IPS DF 6.9 (cell line): ENCODE measurements around the gene ARHGEF10L.
A peak's percentile ranks its signal among the peaks of the same experiment; 100 is the strongest.

Experiments
- DNase-seq: peaks from one replicate; pipeline ENCODE4 v3.0.0-alpha.2; 2013; ENCODE audit warnings: low read depth, low spot score
- H3K27ac ChIP-seq: one replicate; pipeline ENCODE4 v1.5.1; 2013; ENCODE audit warnings: low read length, control low read depth
- H3K27me3 ChIP-seq: 2 replicates; pipeline ENCODE4 v1.6.1; 2013; ENCODE audit warnings: mild to moderate bottlenecking, low read length; ENCODE audit not compliant: control insufficient read depth, insufficient read depth
- H3K36me3 ChIP-seq: 2 replicates; pipeline ENCODE4 v1.6.1; 2013; ENCODE audit warnings: low read length; ENCODE audit not compliant: control insufficient read depth, insufficient read depth
- H3K4me1 ChIP-seq: 2 replicates; pipeline ENCODE4 v1.6.1; 2013; ENCODE audit warnings: low read length; ENCODE audit not compliant: control insufficient read depth, insufficient read depth
- H3K4me3 ChIP-seq: 2 replicates; pipeline ENCODE4 v1.5.1; 2013; ENCODE audit warnings: mild to moderate bottlenecking, low read length
- H3K9me3 ChIP-seq: 2 replicates; pipeline ENCODE4 v1.6.1; 2013; ENCODE audit warnings: low read length, inconsistent platforms; ENCODE audit not compliant: control insufficient read depth, insufficient read depth
- WGBS: extraction: QIAGEN DNeasy Blood & Tissue Kit; methylation state at CpG from one replicate; pipeline ENCODE4 v1.1.7; 2013; ENCODE audit warnings: mixed read lengths, missing lambda C conversion rate; ENCODE audit not compliant: insufficient read length, insufficient coverage; 5-methylcytosine and 5-hydroxymethylcytosine counted together

ARHGEF10L gene

DNA sequence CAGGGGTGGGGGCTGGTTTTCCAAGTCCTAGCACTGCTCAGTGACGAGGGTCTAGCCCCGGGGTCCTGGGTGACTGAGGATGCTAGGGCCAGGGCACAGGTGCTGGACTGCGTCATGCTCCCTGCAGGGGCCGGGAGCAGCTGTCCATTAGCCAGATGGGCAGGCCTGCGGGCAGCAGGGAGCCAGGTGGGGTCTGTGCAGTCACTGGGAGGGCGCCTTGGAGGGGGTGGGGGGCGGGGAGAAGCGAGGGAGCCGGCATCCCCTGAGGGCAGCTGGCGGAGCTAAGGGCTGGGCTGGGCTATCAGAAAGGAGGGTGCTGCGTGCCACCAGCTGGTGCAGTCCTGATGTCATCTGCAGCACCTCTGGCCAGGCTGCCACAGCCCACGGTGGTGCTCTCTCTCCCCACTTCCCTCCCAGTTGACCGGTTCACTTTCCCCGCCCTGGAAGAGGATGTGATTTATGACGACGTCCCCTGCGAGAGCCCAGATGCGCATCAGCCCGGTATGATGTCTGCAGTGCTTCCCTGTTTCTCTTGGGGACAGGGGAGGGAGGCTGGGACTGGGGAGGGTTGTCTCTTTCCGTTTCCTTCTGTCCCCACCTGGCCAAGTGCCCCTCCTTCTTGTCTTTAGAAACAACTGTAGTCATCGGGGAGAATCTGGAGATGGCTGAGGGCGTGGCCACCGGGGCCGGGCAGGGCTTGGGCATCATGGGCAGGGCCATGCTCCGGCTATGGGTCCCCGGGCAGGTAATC lies 63.8 kb downstream of the ARHGEF10L start:
- no CpG with 5 or more reads among the region's 26 CpGs for WGBS
- H3K27me3 ChIP-seq = no peaks in the 10 kb centered on the region
- H3K4me3 ChIP-seq = no peak overlapping the region
- peaks cover 6% of the 10 kb centered on the region for H3K36me3 ChIP-seq
- 0 out of 2 replicates have a peak, but pooled peaks cover 2% of the 10 kb centered on the region for H3K4me1 ChIP-seq
- no peaks in the 10 kb centered on the region for H3K9me3 ChIP-seq
- no peak overlapping the region for H3K27ac ChIP-seq
- DNase-seq = no peak

DNA sequence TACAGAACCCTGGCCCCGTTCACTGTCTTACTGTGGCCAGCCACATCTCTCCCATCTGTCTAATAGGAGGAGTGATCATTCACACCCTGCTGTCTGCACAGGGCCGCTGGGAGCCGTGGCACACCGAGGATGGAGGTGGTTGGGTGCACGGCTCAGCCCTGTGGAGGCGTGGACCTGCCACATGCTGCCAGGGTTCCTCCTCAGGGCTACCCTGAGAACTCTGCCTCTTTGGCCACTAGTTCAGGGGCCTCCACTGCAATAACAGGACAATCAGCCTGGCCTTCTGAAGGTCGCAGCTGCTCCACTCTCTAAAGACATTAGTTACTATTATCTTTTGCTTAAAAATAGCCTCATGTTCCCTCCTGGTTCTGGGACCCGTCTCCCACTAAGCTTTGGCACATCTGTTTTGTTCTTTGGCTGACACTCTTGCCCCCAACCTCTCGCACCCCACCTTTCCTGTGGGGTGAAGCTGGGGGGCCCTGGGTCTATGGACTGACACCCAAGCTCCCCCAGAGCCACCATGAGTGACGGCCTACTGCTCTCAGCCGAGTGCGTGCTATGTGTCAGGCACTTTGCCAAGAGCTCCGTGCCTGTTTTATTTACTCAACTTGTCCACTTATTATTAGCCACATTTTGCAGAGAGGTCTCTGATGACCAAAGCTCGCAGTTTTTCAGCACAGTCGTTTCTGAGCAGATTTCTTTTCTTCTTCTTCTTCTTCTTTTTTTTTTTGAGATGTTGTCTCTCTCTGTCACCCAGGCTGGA lies 66.3 kb downstream of the ARHGEF10L start:
- Histone ChIP-seq H3K9me3 (no peaks in the 10 kb centered on the region), H3K4me1 (0 out of 2 replicates have a peak, but pooled peaks cover 2% of the 10 kb centered on the region), H3K27ac (no peak overlapping the region), H3K36me3 (peaks cover 6% of the 10 kb centered on the region), H3K4me3 (no peak overlapping the region), H3K27me3 (no peaks in the 10 kb centered on the region)
- WGBS = no CpG with 5 or more reads among the region's 15 CpGs
- DNase-seq = no peak

DNA sequence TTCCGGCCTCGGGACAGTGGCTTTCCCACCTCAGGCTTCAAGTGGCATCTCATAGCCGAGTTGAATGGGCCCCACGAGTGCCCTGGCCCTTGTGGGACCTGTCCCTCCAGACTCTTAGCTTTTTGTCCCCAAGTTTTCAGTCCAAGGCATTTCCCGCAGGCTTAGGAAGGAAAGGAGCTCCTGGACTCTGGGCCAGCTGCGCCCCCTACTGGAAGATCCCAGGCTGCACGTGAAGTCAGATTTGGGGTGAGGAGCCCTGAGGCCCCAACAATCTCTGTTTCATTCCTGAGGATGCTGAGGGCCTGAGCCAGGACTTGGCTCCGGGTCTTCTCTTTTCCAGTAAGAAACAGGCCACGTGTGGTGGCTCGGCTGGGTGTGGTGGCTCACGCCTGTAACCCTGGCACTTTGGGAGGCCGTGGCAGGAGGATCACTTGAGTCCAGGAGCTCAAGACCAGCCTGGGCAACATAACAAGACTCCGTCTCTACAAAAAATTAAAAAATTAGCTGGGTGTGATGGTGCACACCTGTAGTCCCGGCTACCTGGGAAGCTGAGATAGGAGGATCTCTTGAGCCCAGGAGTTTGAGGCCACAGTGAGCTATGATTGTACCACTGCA lies 67.4 kb downstream of the ARHGEF10L start:
- H3K4me3 ChIP-seq = no peak overlapping the region
- H3K9me3 ChIP-seq = no peaks in the 10 kb centered on the region
- H3K27me3 ChIP-seq = no peaks in the 10 kb centered on the region
- H3K4me1 ChIP-seq = 0 out of 2 replicates have a peak, but pooled peaks cover 2% of the 10 kb centered on the region
- WGBS = no CpG with 5 or more reads among the region's 14 CpGs
- DNase-seq = peak; percentile 67
- H3K36me3 ChIP-seq = peaks cover 6% of the 10 kb centered on the region
- no peak overlapping the region for H3K27ac ChIP-seq

DNA sequence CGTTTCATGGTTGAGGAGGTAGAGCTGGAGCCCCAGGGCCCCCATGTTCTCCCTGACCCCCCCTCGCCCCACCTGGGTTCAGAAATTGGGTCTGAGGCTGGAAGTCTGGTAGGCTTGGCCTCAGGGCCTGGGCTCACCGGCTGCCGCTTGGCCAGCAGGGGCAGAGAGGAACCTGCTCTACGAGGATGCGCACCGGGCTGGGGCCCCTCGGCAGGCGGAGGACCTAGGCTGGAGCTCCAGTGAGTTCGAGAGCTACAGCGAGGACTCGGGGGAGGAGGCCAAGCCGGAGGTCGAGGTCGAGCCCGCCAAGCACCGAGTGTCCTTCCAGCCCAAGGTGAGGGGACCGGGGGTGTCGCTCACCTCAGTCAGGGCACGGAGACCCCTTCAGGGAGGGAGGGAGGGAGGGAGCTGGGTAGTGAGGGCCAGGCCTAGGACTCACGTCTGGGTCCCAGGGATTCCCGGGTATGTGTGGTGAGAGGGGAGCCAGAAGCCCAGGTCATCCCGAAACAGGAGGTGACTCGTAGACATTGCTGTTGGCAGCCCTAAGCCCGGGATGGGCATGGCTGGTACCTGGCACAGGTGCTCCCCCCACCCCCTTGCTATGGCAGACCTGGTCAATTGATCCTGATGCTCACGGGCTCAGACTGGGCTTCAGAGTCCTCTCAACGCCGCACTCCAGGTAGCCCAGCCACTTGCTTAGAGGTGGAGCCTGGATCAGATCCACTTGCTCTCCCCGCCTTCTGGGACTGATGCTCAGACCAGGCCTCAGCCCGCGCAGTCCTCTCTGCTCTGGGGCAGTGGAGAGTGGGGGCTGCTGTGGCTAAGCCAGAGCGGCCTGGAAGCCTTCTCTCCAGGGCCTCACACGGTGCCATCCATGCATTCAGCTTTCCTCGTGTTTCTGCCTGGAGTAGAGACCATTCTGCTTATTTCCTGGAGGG lies 68.4 kb downstream of the ARHGEF10L start:
- no CpG with 5 or more reads among the region's 34 CpGs for WGBS
- no peak overlapping the region for H3K4me3 ChIP-seq
- H3K9me3 ChIP-seq = no peaks in the 10 kb centered on the region
- H3K27ac ChIP-seq = no peak overlapping the region
- no peaks in the 10 kb centered on the region for H3K4me1 ChIP-seq
- H3K27me3 ChIP-seq = no peaks in the 10 kb centered on the region
- H3K36me3 ChIP-seq = peaks cover 6% of the 10 kb centered on the region
- no peak for DNase-seq

DNA sequence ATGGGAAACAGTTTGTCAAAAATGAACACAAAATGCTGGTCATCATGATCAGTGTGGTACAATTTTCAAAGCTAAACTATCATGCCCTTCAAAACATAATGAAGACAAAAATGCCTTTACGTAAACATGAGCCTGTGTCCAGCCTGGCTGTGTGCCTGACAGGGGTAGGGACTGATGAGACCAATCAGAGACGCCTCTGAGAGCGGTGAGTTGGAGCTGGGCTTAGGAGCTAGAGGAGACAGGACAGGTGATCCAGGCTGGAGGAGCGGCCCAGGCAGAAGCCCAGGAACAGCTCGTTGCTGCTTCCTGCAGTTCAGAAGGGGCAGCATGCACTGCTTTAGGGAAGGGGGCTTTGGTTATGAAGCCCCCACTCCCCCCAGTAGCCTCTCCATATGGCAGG lies 70.0 kb downstream of the ARHGEF10L start:
- no peak for DNase-seq
- Histone ChIP-seq H3K27me3 (no peaks in the 10 kb centered on the region), H3K4me1 (no peaks in the 10 kb centered on the region), H3K4me3 (no peak overlapping the region), H3K9me3 (no peaks in the 10 kb centered on the region), H3K27ac (no peak overlapping the region), H3K36me3 (peaks cover 6% of the 10 kb centered on the region; the same call in 1 of the 2 replicates)
- WGBS = no CpG with 5 or more reads among the region's 5 CpGs

DNA sequence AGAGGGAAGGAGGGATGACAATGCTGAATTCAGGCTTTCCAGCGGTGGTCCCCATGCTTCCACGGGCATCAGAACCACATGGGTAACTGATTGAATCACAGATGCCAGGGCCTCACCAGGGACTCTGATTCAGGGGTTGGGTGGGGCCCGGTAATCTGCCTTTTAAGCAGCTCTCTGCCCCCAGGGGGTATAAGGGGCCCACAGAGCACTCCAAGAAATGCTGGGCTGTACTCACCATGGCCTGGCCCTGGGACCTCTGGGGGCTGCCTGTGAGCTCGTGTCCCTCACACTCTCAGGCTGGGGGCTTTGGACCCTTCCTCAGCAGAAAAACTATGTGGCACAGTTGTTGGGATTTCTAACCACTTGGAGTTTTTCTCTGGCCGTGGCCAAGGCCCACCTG lies 70.6 kb downstream of the ARHGEF10L start:
- Histone ChIP-seq H3K9me3 (no peaks in the 10 kb centered on the region), H3K4me1 (no peaks in the 10 kb centered on the region), H3K27me3 (no peaks in the 10 kb centered on the region), H3K36me3 (peaks cover 6% of the 10 kb centered on the region; the same call in 1 of the 2 replicates), H3K4me3 (no peak overlapping the region), H3K27ac (no peak overlapping the region)
- DNase-seq = no peak
- no CpG with 5 or more reads among the region's 5 CpGs for WGBS

DNA sequence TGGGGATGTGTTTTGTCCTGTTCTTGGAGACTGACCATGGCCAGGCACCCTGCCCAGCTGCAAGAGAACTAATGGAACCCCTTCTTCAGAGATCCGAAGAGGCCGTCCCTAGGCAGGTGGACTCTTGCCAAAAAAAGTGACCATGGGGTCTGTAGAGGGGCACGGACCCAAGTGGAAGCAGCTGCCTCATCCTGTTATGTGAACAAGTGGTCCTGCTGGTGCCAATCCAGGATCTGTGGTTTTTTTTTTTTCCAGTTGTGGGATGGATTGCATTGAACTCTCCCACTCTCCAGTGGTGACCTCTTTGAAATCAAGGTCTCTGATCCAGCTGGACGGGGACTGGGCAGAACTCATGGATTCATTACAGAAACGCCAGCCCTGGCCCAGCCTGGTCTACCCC lies 71.2 kb downstream of the ARHGEF10L start:
- H3K27ac ChIP-seq = no peak overlapping the region
- no peak overlapping the region for H3K4me3 ChIP-seq
- no peaks in the 10 kb centered on the region for H3K4me1 ChIP-seq
- no peak for DNase-seq
- no peaks in the 10 kb centered on the region for H3K9me3 ChIP-seq
- H3K27me3 ChIP-seq = no peaks in the 10 kb centered on the region
- WGBS = no CpG with 5 or more reads among the region's 5 CpGs
- H3K36me3 ChIP-seq = peaks cover 4% of the 10 kb centered on the region; the same call in 1 of the 2 replicates

DNA sequence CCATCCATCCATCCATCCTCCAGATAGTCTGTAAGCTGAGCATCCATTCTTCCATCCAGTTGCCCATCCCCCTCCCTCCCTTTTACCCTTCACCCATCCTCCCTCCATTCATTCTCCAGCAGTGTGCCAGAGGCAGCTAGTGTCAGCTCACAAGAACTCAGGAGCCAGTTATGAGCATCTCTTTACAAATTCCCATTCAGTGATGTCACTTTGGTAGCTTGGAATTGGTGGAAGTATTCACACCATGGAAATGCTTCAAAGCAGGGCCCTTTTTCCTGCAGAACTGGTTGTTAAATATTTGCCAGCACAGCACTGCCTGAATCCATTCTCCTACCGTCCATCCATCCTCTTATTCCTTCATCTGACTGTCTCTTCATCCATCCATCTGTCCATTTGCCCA lies 72.5 kb downstream of the ARHGEF10L start:
- WGBS = no CpG with 5 or more reads among the region's 1 CpG
- Histone ChIP-seq H3K4me3 (no peak overlapping the region), H3K4me1 (no peaks in the 10 kb centered on the region), H3K27me3 (no peaks in the 10 kb centered on the region), H3K36me3 (peaks cover 6% of the 10 kb centered on the region; the same call in 1 of the 2 replicates), H3K27ac (no peak overlapping the region), H3K9me3 (no peaks in the 10 kb centered on the region)
- no peak for DNase-seq

DNA sequence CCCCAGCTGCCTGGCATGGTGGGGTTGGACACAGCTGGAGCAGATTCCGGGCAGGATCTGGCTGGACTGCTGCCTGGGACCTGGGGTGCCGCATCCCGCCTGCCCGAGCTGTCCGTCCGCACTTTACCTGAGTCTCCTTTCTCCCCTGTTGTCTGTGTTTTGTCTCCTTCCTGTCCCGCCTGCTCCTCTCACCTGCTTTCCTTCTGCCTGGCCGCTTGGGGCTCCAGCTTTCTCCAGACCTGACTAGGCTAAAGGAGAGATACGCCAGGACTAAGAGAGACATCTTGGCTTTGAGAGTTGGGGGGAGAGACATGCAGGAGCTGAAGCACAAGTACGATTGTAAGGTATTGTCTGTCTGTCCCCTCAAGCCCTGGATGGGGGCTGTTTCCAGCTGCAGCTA lies 73.3 kb downstream of the ARHGEF10L start:
- peaks cover 6% of the 10 kb centered on the region; the same call in 1 of the 2 replicates for H3K36me3 ChIP-seq

More for the DNA sequence above, 73.3 kb downstream of the ARHGEF10L start:
- Histone ChIP-seq H3K9me3 (no peaks in the 10 kb centered on the region), H3K4me1 (no peaks in the 10 kb centered on the region), H3K27ac (no peak overlapping the region), H3K27me3 (no peaks in the 10 kb centered on the region), H3K4me3 (no peak overlapping the region; the same call in 1 of the 2 replicates)
- no peak for DNase-seq
- WGBS = no CpG with 5 or more reads among the region's 10 CpGs
